HUES6 (cell line): ENCODE measurements around the gene NKAP.
"Not testable (repeated sequence)": the region's sequence is repeated elsewhere in the genome, so short reads cannot be mapped to it uniquely, and the experiment has no call there.

Experiments used
- H3K27ac ChIP-seq: 2 replicates; pipeline ENCODE4 v1.7.0; 2013; ENCODE audit warnings: low read depth, mild to moderate bottlenecking, low read length, inconsistent platforms
- H3K27me3 ChIP-seq: 2 replicates; pipeline ENCODE4 v1.6.1; 2013; ENCODE audit warnings: low read length; ENCODE audit not compliant: control insufficient read depth, insufficient read depth
- H3K36me3 ChIP-seq: 2 replicates; pipeline ENCODE4 v1.6.1; 2013; ENCODE audit warnings: low read length; ENCODE audit not compliant: control insufficient read depth, insufficient read depth
- H3K4me1 ChIP-seq: 2 replicates; pipeline ENCODE4 v1.6.1; 2013; ENCODE audit warnings: low read length; ENCODE audit not compliant: control insufficient read depth, insufficient read depth
- H3K4me3 ChIP-seq: 2 replicates; pipeline ENCODE4 v1.5.1; 2013; ENCODE audit warnings: low read depth, low read length
- H3K9ac ChIP-seq: one replicate; pipeline ENCODE4 v1.6.1; 2013; ENCODE audit warnings: mild to moderate bottlenecking, low read length
- H3K9me3 ChIP-seq: 2 replicates; pipeline ENCODE4 v1.6.1; 2013; ENCODE audit warnings: low read depth, low read length; ENCODE audit not compliant: control insufficient read depth, insufficient read depth

Gene NKAP

GRCh38 chrX:119971184-119971583 lies 27.6 kb upstream of the NKAP start:
- no peaks in the 10 kb centered on the region for H3K36me3 ChIP-seq
- H3K9me3 ChIP-seq: no peaks in the 10 kb centered on the region; the same call in 1 of the 2 replicates
- no peaks in the 10 kb centered on the region for H3K27me3 ChIP-seq
- no peak overlapping the region for H3K9ac ChIP-seq
- no peak overlapping the region for H3K27ac ChIP-seq
- H3K4me1 ChIP-seq: no peaks in the 10 kb centered on the region
- no peak overlapping the region for H3K4me3 ChIP-seq

- Histone ChIP-seq H3K27ac (no peak overlapping the region), H3K9ac (no peak overlapping the region), H3K27me3 (no peaks in the 10 kb centered on the region), H3K4me1 (no peaks in the 10 kb centered on the region), H3K36me3 (no peaks in the 10 kb centered on the region), H3K9me3 (no peaks in the 10 kb centered on the region; the same call in 1 of the 2 replicates), H3K4me3 (no peak overlapping the region)
Observed at GRCh38 chrX:119970574-119970973, 27.0 kb upstream of the NKAP start.

- not testable (repeated sequence) for H3K27me3 ChIP-seq, H3K36me3 ChIP-seq, H3K9ac ChIP-seq, H3K4me3 ChIP-seq, H3K9me3 ChIP-seq, H3K4me1 ChIP-seq, H3K27ac ChIP-seq
Observed at GRCh38 chrX:119966837-119967236, 23.3 kb upstream of the NKAP start.

- Histone ChIP-seq H3K4me1 (no peaks in the 10 kb centered on the region), H3K9ac (no peak overlapping the region), H3K27me3 (no peaks in the 10 kb centered on the region)
Observed at GRCh38 chrX:119960625-119961024, 17.1 kb upstream of the NKAP start.

GRCh38 chrX:119955807-119956570 lies 12.4 kb upstream of the NKAP start:
- H3K4me1 ChIP-seq, H3K4me3 ChIP-seq, H3K27me3 ChIP-seq, H3K9ac ChIP-seq, H3K36me3 ChIP-seq, H3K27ac ChIP-seq: not testable (repeated sequence)
- peaks cover 10% of the 10 kb centered on the region for H3K9me3 ChIP-seq

More at GRCh38 chrX:119960625-119961024, 17.1 kb upstream of the NKAP start:
- Histone ChIP-seq H3K27ac (no peak overlapping the region), H3K9me3 (peaks cover 19% of the 10 kb centered on the region), H3K36me3 (no peaks in the 10 kb centered on the region), H3K4me3 (no peak overlapping the region)

GRCh38 chrX:119954374-119954773 lies 10.8 kb upstream of the NKAP start:
- Histone ChIP-seq H3K4me3 (no peak overlapping the region), H3K9ac (no peak overlapping the region), H3K4me1 (no peaks in the 10 kb centered on the region), H3K36me3 (no peaks in the 10 kb centered on the region), H3K27me3 (no peaks in the 10 kb centered on the region), H3K27ac (no peak overlapping the region), H3K9me3 (peaks cover 5% of the 10 kb centered on the region; the same call in 1 of the 2 replicates)

- Histone ChIP-seq H3K27ac (no peak overlapping the region), H3K4me1 (no peaks in the 10 kb centered on the region), H3K4me3 (no peak overlapping the region), H3K27me3 (no peaks in the 10 kb centered on the region), H3K36me3 (no peaks in the 10 kb centered on the region), H3K9ac (no peak overlapping the region), H3K9me3 (no peaks in the 10 kb centered on the region; the same call in 1 of the 2 replicates)
Observed at GRCh38 chrX:119948381-119948780, 4.8 kb upstream of the NKAP start.

GRCh38 chrX:119945481-119945880 lies 1.9 kb upstream of the NKAP start:
- no peak overlapping the region for H3K9ac ChIP-seq

GRCh38 chrX:119942831-119943184 lies 743 bp downstream of the NKAP start:
- Histone ChIP-seq H3K36me3 (no peaks in the 10 kb centered on the region), H3K9ac (peak overlapping the region; percentile 79), H3K27ac (no peak overlapping the region), H3K27me3 (no peaks in the 10 kb centered on the region), H3K9me3 (no peaks in the 10 kb centered on the region; the same call in 1 of the 2 replicates), H3K4me1 (no peaks in the 10 kb centered on the region), H3K4me3 (peak overlapping the region; percentile 85)

More at GRCh38 chrX:119945481-119945880, 1.9 kb upstream of the NKAP start:
- H3K36me3 ChIP-seq: no peaks in the 10 kb centered on the region
- H3K4me1 ChIP-seq: no peaks in the 10 kb centered on the region
- H3K27me3 ChIP-seq: no peaks in the 10 kb centered on the region
- H3K27ac ChIP-seq: no peak overlapping the region
- H3K9me3 ChIP-seq: no peaks in the 10 kb centered on the region; the same call in 1 of the 2 replicates
- no peak overlapping the region for H3K4me3 ChIP-seq

GRCh38 chrX:119942173-119942819 lies 1.3 kb downstream of the NKAP start:
- Histone ChIP-seq H3K4me1 (no peaks in the 10 kb centered on the region), H3K9ac (peak overlapping the region; percentile 79), H3K27me3 (no peaks in the 10 kb centered on the region), H3K36me3 (no peaks in the 10 kb centered on the region), H3K4me3 (peak overlapping the region; percentile 85), H3K9me3 (no peaks in the 10 kb centered on the region; the same call in 1 of the 2 replicates), H3K27ac (no peak overlapping the region)

- H3K9ac ChIP-seq: no peak overlapping the region
- H3K27me3 ChIP-seq: no peaks in the 10 kb centered on the region
- peaks cover 6% of the 10 kb centered on the region; the same call in 1 of the 2 replicates for H3K36me3 ChIP-seq
- no peak overlapping the region for H3K4me3 ChIP-seq
- no peaks in the 10 kb centered on the region for H3K9me3 ChIP-seq
- H3K4me1 ChIP-seq: no peaks in the 10 kb centered on the region
- H3K27ac ChIP-seq: no peak overlapping the region
Observed at GRCh38 chrX:119941336-119941735, 2.2 kb downstream of the NKAP start.
